ENCODE data around the gene CNTN4.

The CNTN4 gene

DNA sequence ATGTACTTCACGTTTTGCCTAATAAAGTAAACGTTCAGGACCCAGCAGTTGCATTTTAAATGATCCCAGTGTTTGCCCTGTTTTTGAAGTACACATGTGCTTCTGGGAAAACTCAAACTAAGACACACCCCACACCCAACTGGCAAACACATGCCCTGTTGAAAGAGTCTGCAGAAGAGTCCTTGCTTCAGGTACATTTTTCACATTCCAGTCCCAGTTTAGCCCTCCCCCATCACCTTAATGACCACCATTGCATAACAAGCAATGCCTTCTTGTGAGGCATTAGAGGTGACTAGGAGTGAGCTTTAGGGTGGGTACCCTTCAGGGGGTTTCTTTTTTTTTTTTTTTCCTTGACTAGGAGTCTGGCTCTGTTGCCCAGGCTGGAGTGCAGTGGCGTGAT is 322.3 kb downstream of the CNTN4 start:
- Histone ChIP-seq H3K27ac (no peak overlapping the region), H3K4me3 (no peak overlapping the region)
- TF ChIP-seq, protein P1, sequence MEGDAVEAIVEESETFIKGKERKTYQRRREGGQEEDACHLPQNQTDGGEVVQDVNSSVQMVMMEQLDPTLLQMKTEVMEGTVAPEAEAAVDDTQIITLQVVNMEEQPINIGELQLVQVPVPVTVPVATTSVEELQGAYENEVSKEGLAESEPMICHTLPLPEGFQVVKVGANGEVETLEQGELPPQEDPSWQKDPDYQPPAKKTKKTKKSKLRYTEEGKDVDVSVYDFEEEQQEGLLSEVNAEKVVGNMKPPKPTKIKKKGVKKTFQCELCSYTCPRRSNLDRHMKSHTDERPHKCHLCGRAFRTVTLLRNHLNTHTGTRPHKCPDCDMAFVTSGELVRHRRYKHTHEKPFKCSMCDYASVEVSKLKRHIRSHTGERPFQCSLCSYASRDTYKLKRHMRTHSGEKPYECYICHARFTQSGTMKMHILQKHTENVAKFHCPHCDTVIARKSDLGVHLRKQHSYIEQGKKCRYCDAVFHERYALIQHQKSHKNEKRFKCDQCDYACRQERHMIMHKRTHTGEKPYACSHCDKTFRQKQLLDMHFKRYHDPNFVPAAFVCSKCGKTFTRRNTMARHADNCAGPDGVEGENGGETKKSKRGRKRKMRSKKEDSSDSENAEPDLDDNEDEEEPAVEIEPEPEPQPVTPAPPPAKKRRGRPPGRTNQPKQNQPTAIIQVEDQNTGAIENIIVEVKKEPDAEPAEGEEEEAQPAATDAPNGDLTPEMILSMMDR (IDR thresholded peaks at IDR 0.05) = no peak
- no peak for DNase-seq (ENCODE audit: low spot score)

GRCh38 chr3:2423143-2423542 is 324.5 kb downstream of the CNTN4 start:
- Histone ChIP-seq H3K4me3 (no peak overlapping the region), H3K27ac (no peak overlapping the region)
- TF ChIP-seq, protein P1 (IDR thresholded peaks at IDR 0.05) = no peak
- DNase-seq (ENCODE audit: low spot score) = no peak

GRCh38 chr3:2441558-2441957 is 342.9 kb downstream of the CNTN4 start:
- no peak overlapping the region for H3K4me3 ChIP-seq
- H3K27ac ChIP-seq = no peak overlapping the region
- no peak for DNase-seq (ENCODE audit: low spot score)
- TF ChIP-seq, protein P1 (IDR thresholded peaks at IDR 0.05) = no peak

- DNase-seq (ENCODE audit: low spot score) = no peak
- TF ChIP-seq, protein P1 (IDR thresholded peaks at IDR 0.05) = no peak
- H3K4me3 ChIP-seq = no peak overlapping the region
- no peak overlapping the region for H3K27ac ChIP-seq
Observed at GRCh38 chr3:2446146-2446545, 347.5 kb downstream of the CNTN4 start.

- H3K27ac ChIP-seq = no peak overlapping the region
- no peak overlapping the region for H3K4me3 ChIP-seq
- no peak for DNase-seq (ENCODE audit: low spot score)
- TF ChIP-seq, protein P1 (IDR thresholded peaks at IDR 0.05) = no peak
Observed at GRCh38 chr3:2452249-2452648, 353.6 kb downstream of the CNTN4 start.

- H3K4me3 ChIP-seq = no peak overlapping the region
- H3K27ac ChIP-seq = no peak overlapping the region
- TF ChIP-seq, protein P1 (IDR thresholded peaks at IDR 0.05) = no peak
- DNase-seq (ENCODE audit: low spot score) = no peak
Observed at GRCh38 chr3:2454865-2455264, 356.2 kb downstream of the CNTN4 start.

DNA sequence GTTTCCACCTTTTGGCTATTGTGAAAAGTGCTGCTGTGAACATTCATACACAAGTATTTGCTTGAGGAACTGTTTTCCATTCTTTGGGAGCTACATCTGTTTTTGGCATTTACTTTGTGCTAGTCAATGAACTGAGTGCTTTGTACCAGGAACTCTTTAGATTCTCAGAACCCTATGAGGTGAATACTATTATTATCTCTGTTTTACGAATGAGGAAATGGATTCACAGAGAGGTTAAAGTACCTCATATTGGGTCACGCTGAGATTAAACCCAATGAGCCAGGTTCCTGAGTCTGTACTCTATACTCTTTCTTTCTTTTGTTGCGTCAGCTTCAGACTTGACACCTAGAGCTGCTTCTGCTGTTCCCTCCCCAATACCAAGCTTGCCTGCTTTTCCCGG is 358.1 kb downstream of the CNTN4 start:
- Histone ChIP-seq H3K27ac (no peak overlapping the region), H3K4me3 (no peak overlapping the region)
- TF ChIP-seq, protein P1 (IDR thresholded peaks at IDR 0.05) = no peak
- no peak for DNase-seq (ENCODE audit: low spot score)

All from coronary artery (tissue), 2 donors.